Activated CD8-positive, alpha-beta memory T cell treated with anti-CD3 and anti-CD28 coated beads, Interleukin-2, amount 50 U/mL, for 48 hours (primary cell): ENCODE measurements around the gene CPNE5.
"Not testable (repeated sequence)": the region's sequence is repeated elsewhere in the genome, so short reads cannot be mapped to it uniquely, and the experiment has no call there.

Experiments
- DNase-seq: peaks from one replicate; pipeline ENCODE4 v3.0.0-alpha.2; 2020

Gene CPNE5

GRCh38 chr6:36813047-36813446 lies 26.2 kb downstream of the CPNE5 start:
- not testable (repeated sequence) for DNase-seq

GRCh38 chr6:36809941-36810803 lies 29.1 kb downstream of the CPNE5 start:
- DNase-seq, result no peak

- no peak for DNase-seq
These were observed 30.1 kb downstream of the CPNE5 start for GRCh38 chr6:36809156-36809555.

- no peak for DNase-seq
These were observed 30.6 kb downstream of the CPNE5 start for GRCh38 chr6:36808634-36809033.

GRCh38 chr6:36807750-36808149 lies 31.5 kb downstream of the CPNE5 start:
- DNase-seq, result no peak

GRCh38 chr6:36807143-36807542 lies 32.1 kb downstream of the CPNE5 start:
- no peak for DNase-seq

GRCh38 chr6:36805917-36806316 lies 33.3 kb downstream of the CPNE5 start:
- no peak for DNase-seq

GRCh38 chr6:36805096-36805797 lies 34.0 kb downstream of the CPNE5 start:
- DNase-seq, result no peak

GRCh38 chr6:36804563-36804962 lies 34.7 kb downstream of the CPNE5 start:
- DNase-seq, result no peak

- DNase-seq, result no peak
These were observed 35.3 kb downstream of the CPNE5 start for GRCh38 chr6:36803908-36804307.

- no peak for DNase-seq
These were observed 35.8 kb downstream of the CPNE5 start for GRCh38 chr6:36803482-36803881.

GRCh38 chr6:36800223-36801076 lies 38.8 kb downstream of the CPNE5 start:
- DNase-seq, result no peak

GRCh38 chr6:36798852-36799251 lies 40.4 kb downstream of the CPNE5 start:
- no peak for DNase-seq

- no peak for DNase-seq
These were observed 41.6 kb downstream of the CPNE5 start for GRCh38 chr6:36797653-36798052.

- DNase-seq, result no peak
These were observed 42.2 kb downstream of the CPNE5 start for GRCh38 chr6:36797055-36797454.

- DNase-seq, result no peak
These were observed 44.6 kb downstream of the CPNE5 start for GRCh38 chr6:36794713-36795065.

- DNase-seq, result no peak
These were observed 45.1 kb downstream of the CPNE5 start for GRCh38 chr6:36793913-36794712.

- DNase-seq, result no peak
These were observed 45.8 kb downstream of the CPNE5 start for GRCh38 chr6:36793296-36793912.

- DNase-seq, result no peak
These were observed 47.6 kb downstream of the CPNE5 start for GRCh38 chr6:36791521-36792135.

GRCh38 chr6:36791085-36791484 lies 48.2 kb downstream of the CPNE5 start:
- no peak for DNase-seq

- no peak for DNase-seq
These were observed 50.5 kb downstream of the CPNE5 start for GRCh38 chr6:36788768-36789167.

GRCh38 chr6:36788186-36788585 lies 51.1 kb downstream of the CPNE5 start:
- no peak for DNase-seq
